Activated CD8-positive, alpha-beta memory T cell treated with anti-CD3 and anti-CD28 coated beads for 24 hours (primary cell): Measurements from ENCODE around the gene TBL2.
"Not testable (repeated sequence)": the region's sequence is repeated elsewhere in the genome, so short reads cannot be mapped to it uniquely, and the experiment has no call there.

Experiments
- DNase-seq: peaks from one replicate; pipeline ENCODE4 v3.0.0-alpha.2; 2020

TBL2 gene

DNA sequence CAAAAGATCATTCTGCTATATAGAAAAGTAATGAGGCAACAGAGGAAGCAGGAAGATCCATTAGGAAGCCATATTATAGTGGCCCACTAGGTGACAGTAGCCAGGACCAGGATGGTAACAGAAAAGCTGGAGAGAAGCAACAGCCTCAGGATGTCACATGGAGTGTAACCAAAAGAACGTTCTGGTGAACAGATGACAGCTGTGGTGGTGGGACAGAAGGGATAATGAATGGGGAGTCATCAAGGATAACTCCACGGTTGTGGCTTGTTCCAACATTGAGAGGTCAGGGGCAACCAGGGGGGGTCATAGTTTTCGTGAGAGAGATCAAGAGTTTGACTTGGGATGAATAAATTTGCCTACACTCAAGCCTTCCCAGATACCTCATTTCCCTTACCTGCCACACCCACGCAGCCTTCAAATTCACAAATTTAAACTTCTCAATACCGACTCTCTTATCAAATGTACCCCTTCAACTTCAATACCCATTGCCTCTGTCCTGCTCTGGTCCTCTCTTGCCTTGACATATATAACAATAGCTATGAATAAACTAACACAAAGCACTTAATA, 9.3 kb downstream of the TBL2 start:
- no peak for DNase-seq

- no peak for DNase-seq
These were observed 10.3 kb downstream of the TBL2 start for GRCh38 chr7:73567846-73568685.

- no peak for DNase-seq
These were observed 11.2 kb downstream of the TBL2 start for GRCh38 chr7:73567140-73567539.

- DNase-seq = not testable (repeated sequence)
These were observed 11.9 kb downstream of the TBL2 start for GRCh38 chr7:73566431-73566830.

GRCh38 chr7:73565675-73566340, 12.6 kb downstream of the TBL2 start:
- DNase-seq = no peak

DNA sequence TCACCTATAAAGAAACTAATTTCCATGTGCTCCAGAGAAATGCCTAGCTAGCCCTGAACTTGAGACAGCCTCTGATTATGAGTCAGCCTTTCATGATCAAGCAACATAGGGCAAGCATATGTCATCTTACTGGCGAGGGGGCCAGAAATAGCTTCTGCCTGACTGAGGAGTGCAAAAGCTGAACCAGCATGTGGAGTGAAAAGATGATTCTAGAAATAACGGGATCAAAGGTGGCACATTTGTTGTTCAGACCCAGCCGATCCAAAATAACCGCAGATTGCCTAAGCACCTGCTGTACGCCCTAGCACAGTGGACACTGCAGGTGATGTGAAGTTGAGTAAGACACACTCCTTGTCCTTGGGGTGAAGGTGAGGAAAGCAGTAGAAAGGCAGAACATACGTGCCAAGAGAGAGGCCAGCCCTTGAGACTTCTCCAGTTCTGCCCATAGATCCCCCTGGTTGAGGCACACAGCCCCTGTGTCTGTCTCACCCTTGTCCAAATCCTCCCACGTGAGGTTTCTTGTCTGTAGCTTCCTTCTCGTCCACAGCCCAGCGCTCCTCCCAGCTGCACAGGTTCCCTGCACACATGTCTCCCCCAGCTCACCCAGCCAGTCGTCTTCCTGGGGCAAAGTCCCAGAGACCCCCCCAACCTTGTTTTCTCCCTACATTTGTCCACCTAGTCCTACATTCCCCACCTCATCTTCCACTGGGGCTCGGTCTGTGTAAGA, 18.1 kb downstream of the TBL2 start:
- no peak for DNase-seq

DNA sequence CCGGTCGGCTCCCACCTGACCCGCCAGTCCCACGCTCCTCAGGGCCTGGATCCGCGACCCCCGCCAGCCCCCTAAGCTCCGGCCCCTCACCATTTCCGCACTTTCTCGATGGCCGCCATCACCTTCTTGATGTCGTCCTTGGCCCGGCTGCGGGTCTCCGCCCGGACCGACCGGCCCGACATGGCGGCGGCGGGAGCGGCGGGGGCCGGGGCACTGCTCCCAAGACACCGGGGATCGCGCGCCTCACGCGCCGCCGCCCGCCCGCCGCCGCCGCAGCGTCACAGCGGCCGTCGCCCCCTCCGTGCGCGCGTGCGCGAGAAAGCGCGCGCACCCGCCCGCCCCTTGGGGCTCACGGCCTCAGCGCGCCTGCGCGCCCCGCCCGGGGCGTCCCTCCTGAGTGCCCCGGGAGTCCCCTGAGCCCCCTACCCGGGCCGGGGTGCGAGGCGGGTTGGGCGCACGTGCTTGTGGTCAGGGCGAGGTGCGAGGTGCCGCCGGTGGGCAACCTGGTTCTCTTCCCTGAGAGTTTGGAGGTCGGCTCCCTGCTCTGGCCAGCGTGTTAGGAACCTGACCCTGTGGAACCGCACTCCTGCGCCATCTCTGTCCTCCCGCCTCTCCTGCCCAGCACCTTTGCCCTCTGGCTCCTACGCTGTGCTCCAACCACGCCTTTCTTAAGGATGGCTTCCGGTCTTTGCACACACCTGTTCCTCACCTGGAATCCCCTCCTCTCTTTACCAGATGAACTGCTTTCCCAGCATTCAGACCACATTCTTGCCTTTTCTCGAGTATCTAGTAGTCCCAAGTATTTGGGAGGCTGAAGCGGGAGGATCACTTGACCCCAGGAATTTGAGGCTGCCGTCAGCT, 20.8 kb downstream of the TBL2 start, which contains the start of gene BCL7B:
Gene BCL7B, minus strand, starts transcription at position 294 of the 861 bp plus-strand sequence. Its CDS starts 112 bp downstream, at position 182.
- peak; percentile 94 for DNase-seq

- DNase-seq = no peak
These were observed 21.3 kb downstream of the TBL2 start for GRCh38 chr7:73557108-73557396.

DNA sequence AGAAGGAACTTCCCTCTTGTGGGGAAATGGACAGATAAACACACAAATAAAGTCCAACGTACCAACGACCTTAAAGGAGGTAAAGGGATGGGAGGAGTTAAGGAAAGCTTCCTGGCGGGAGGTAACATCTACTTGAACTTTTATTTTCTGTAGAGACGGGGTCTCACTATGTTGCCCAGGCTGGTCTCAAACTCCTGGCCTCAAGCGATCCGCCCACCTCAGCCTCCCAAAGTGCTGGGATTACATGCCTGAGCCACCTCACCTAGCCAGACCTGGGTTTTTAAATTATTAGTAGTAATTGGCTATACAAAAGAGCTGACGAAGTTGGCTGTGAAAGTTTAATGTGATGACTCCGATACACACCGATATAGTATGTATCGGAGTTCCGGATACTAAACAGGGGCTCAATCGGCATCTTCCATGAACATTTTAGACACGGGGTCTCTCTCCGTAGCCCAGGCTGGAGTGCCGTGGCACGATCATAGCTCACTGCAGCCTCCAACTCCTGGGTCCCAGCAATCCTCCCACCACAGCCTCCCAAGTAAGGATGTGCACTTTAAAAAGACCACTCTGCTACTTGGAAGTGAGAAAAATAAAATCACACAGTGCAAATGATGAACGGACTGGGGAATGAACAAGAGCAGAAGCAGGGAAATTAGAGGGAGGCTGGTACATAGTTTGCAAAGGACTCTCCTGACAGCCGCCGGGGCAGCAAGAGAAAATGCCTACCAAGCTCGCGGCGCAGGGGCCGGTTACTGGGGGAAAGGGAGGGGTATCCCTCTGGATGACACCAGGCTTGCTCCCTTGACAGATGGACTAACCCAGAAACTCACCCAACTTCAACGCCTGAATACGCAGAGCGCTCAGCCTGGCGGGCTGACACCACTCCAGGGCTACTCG, 21.9 kb downstream of the TBL2 start:
- no peak for DNase-seq

GRCh38 chr7:73555411-73555982, 22.9 kb downstream of the TBL2 start:
- DNase-seq = no peak

GRCh38 chr7:73550093-73550492, 28.3 kb downstream of the TBL2 start:
- not testable (repeated sequence) for DNase-seq

- no peak for DNase-seq
These were observed 29.2 kb downstream of the TBL2 start for GRCh38 chr7:73549176-73549575.

- no peak for DNase-seq
These were observed 30.5 kb downstream of the TBL2 start for GRCh38 chr7:73547841-73548240.

GRCh38 chr7:73544678-73545077, 33.7 kb downstream of the TBL2 start:
- no peak for DNase-seq

- DNase-seq = no peak
These were observed 36.7 kb downstream of the TBL2 start for GRCh38 chr7:73541722-73542121.

GRCh38 chr7:73539709-73540108, 38.7 kb downstream of the TBL2 start:
- DNase-seq = no peak

DNA sequence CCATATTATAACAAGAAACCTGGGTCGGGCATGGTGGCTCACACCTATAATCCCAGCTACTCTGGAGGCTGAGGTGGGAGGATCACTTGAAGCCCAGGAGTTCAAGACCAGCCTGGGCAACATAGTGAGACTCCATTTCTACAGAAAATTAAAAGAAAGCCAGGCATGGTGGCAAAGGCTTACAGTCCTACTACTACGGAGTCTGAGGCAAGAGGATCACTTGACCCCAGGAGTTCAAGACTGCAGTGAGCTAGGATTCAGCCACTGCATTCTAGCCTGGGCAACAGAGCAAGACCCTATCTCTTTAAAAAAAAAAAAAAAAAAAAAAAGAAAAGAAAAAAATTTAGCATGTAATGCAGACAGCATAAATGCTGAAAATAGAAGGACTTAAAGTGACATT, 39.9 kb downstream of the TBL2 start:
- DNase-seq = not testable (repeated sequence)

DNA sequence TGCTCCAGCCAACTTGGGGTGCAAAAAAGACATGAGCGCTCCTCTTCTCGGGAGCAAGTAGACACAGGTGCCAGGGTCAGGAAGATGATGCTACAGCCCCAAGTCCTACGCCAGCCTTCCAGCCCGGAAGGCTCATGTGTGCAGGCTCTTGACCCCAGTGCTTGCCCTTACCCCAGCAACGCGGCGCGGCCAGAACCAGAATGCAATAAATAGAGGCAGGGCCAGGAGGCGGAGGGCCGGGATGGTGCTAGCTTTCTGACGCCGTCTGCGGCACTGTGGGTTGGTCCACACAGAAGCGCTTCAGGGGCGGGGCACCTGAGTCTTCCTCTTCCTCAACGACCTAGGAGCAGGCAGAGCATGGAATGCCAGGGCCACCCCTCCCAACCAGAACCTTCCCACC, 41.3 kb downstream of the TBL2 start:
- no peak for DNase-seq

- no peak for DNase-seq
These were observed 41.9 kb downstream of the TBL2 start for GRCh38 chr7:73536479-73536878.

GRCh38 chr7:73535918-73536317, 42.5 kb downstream of the TBL2 start:
- DNase-seq = not testable (repeated sequence)

- no peak for DNase-seq
These were observed 44.6 kb downstream of the TBL2 start for GRCh38 chr7:73533742-73534141.
